Loucy (cell line): Measurements from ENCODE around the gene SRC.

Experiments used
- H2AFZ ChIP-seq: fragments of 200-600 bp; sonication (generic); 2 replicates; pipeline ENCODE4 v1.6.0; 2016; ENCODE audit warnings: antibody characterized with exemption, mild to moderate bottlenecking, low read length, moderate library complexity
- H3F3A ChIP-seq: fragments of 200-600 bp; 2 replicates; pipeline ENCODE4 v1.6.0; 2016; ENCODE audit warnings: antibody characterized with exemption, low read depth, mild to moderate bottlenecking
- H3K27me3 ChIP-seq: fragments of 200-600 bp; sonication (generic); 2 replicates; pipeline ENCODE4 v1.6.1; 2014; ENCODE audit warnings: low read length, mild to moderate bottlenecking; ENCODE audit not compliant: insufficient read depth, poor library complexity, severe bottlenecking
- H3K36me3 ChIP-seq: fragments of 200-600 bp; sonication (generic); 2 replicates; pipeline ENCODE4 v1.6.1; 2016; ENCODE audit warnings: low read length; ENCODE audit not compliant: insufficient read depth
- H3K4me1 ChIP-seq: fragments of 200-600 bp; sonication (generic); 2 replicates; pipeline ENCODE4 v1.5.1; 2014; ENCODE audit warnings: low read length, mild to moderate bottlenecking; ENCODE audit not compliant: insufficient read depth, poor library complexity, severe bottlenecking
- H3K4me2 ChIP-seq: fragments of 200-600 bp; sonication (generic); 2 replicates; pipeline ENCODE4 v1.6.0; 2014; ENCODE audit warnings: antibody characterized with exemption, low read length, low read depth, mild to moderate bottlenecking; ENCODE audit not compliant: poor library complexity, severe bottlenecking
- H3K4me3 ChIP-seq: fragments of 200-600 bp; sonication (generic); 2 replicates; pipeline ENCODE4 v1.5.1; 2014; ENCODE audit warnings: low read length, mild to moderate bottlenecking, mixed read lengths; ENCODE audit not compliant: poor library complexity, severe bottlenecking
- H3K79me2 ChIP-seq: fragments of 200-600 bp; sonication (generic); 2 replicates; pipeline ENCODE4 v1.6.1; 2014; ENCODE audit warnings: low read length; ENCODE audit not compliant: insufficient read depth
- H3K9ac ChIP-seq: fragments of 200-600 bp; sonication (generic); 2 replicates; pipeline ENCODE4 v1.6.0; 2014; ENCODE audit warnings: mild to moderate bottlenecking, low read depth, low read length, moderate library complexity; ENCODE audit not compliant: poor library complexity, severe bottlenecking
- H3K9me2 ChIP-seq: fragments of 200-600 bp; sonication (generic); replicated peaks from 2 replicates; pipeline ENCODE4 v1.6.1; 2016; ENCODE audit warnings: low read depth, low read length, mixed read lengths
- H3K9me3 ChIP-seq: fragments of 200-600 bp; sonication (generic); 2 replicates; pipeline ENCODE4 v1.6.1; 2014; ENCODE audit warnings: mild to moderate bottlenecking, antibody characterized with exemption, low read length, low read depth; ENCODE audit not compliant: insufficient read depth
- H4K20me1 ChIP-seq: fragments of 200-600 bp; sonication (generic); 2 replicates; pipeline ENCODE4 v1.6.0; 2014; ENCODE audit warnings: antibody characterized with exemption, low read length, mild to moderate bottlenecking; ENCODE audit not compliant: insufficient read depth, poor library complexity, severe bottlenecking
- EZH2phosphoT487 ChIP-seq: fragments of 200-600 bp; IDR thresholded peaks from 2 replicates; pipeline ENCODE4 v1.6.1; 2018; ENCODE audit warnings: antibody characterized with exemption, mild to moderate bottlenecking, moderate library complexity, borderline replicate concordance
- TF ChIP-seq, protein P1 (sequence below): fragments of 200-600 bp; sonication (generic); conservative IDR thresholded peaks from 2 replicates; pipeline ENCODE4 v1.5.1; 2014; ENCODE audit warnings: mild to moderate bottlenecking, antibody characterized with exemption, low read length

SRC gene

DNA sequence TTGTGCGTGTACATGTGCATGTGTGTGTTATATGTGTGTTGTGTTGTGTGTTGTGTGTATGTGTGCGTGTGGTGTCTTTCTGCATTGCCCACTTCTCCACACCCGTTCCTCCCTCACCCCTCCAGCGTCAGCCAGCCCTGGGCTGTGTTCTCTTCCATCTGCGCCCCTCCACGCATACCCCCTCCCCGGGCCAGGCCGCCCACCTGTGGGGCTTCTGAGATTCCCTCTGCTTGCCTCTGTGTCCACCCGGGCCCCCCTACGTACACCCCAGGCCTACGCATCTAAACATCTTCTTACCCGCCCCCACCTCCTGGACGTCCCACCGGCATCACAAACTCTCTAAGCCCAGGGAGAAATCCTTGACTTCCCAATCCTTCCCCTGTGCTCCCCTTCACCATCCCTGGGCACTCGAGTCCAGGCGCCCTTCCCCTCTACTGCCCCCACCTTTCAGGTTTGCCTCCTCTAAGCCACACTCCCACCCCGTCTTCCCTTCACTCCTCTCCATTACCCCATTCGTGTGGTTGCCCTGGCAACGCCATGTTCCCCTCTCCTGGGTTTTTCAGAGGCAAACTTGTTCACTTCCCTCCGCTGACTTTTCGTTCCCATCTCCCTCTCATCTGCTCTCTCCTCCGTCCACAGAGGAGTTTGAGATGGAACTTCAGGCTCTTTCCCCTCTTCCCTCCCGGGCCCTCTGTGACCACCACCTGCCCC, 93.4 kb downstream of the SRC start:
- no peak overlapping the region for H2AFZ ChIP-seq
- no peak for TF ChIP-seq EZH2phosphoT487
- TF ChIP-seq, protein P1, sequence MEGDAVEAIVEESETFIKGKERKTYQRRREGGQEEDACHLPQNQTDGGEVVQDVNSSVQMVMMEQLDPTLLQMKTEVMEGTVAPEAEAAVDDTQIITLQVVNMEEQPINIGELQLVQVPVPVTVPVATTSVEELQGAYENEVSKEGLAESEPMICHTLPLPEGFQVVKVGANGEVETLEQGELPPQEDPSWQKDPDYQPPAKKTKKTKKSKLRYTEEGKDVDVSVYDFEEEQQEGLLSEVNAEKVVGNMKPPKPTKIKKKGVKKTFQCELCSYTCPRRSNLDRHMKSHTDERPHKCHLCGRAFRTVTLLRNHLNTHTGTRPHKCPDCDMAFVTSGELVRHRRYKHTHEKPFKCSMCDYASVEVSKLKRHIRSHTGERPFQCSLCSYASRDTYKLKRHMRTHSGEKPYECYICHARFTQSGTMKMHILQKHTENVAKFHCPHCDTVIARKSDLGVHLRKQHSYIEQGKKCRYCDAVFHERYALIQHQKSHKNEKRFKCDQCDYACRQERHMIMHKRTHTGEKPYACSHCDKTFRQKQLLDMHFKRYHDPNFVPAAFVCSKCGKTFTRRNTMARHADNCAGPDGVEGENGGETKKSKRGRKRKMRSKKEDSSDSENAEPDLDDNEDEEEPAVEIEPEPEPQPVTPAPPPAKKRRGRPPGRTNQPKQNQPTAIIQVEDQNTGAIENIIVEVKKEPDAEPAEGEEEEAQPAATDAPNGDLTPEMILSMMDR, result no peak
- H3K9me2 ChIP-seq, result no peaks in the 10 kb centered on the region
- no peak overlapping the region for H3K4me2 ChIP-seq
- no peaks in the 10 kb centered on the region for H3K79me2 ChIP-seq
- no peak overlapping the region for H3K9ac ChIP-seq
- H3K9me3 ChIP-seq, result no peaks in the 10 kb centered on the region
- H4K20me1 ChIP-seq, result no peaks in the 10 kb centered on the region
- H3K4me3 ChIP-seq, result no peak overlapping the region
- H3K27me3 ChIP-seq, result no peaks in the 10 kb centered on the region
- H3K4me1 ChIP-seq, result peaks cover 9% of the 10 kb centered on the region
- H3K36me3 ChIP-seq, result no peaks in the 10 kb centered on the region
- no peaks in the 10 kb centered on the region for H3F3A ChIP-seq

- H2AFZ ChIP-seq, result no peak overlapping the region
- no peak overlapping the region for H3K9ac ChIP-seq
- H3K36me3 ChIP-seq, result no peaks in the 10 kb centered on the region
- H3K4me3 ChIP-seq, result no peak overlapping the region
- no peaks in the 10 kb centered on the region for H3F3A ChIP-seq
- peaks cover 9% of the 10 kb centered on the region for H3K4me1 ChIP-seq
- H3K27me3 ChIP-seq, result no peaks in the 10 kb centered on the region
- TF ChIP-seq EZH2phosphoT487, result no peak
- TF ChIP-seq, protein P1, result no peak
- H4K20me1 ChIP-seq, result no peaks in the 10 kb centered on the region
- H3K4me2 ChIP-seq, result no peak overlapping the region
- H3K9me3 ChIP-seq, result no peaks in the 10 kb centered on the region
- no peaks in the 10 kb centered on the region for H3K79me2 ChIP-seq
- H3K9me2 ChIP-seq, result no peaks in the 10 kb centered on the region
These were observed 95.1 kb downstream of the SRC start for GRCh38 chr20:37441023-37441422.

GRCh38 chr20:37442547-37442946, 96.6 kb downstream of the SRC start:
- no peaks in the 10 kb centered on the region for H3K27me3 ChIP-seq
- H3K79me2 ChIP-seq, result no peaks in the 10 kb centered on the region
- H3K4me3 ChIP-seq, result no peak overlapping the region
- H3K4me2 ChIP-seq, result no peak overlapping the region
- H2AFZ ChIP-seq, result no peak overlapping the region
- H3K9ac ChIP-seq, result no peak overlapping the region
- peaks cover 9% of the 10 kb centered on the region for H3K4me1 ChIP-seq
- no peaks in the 10 kb centered on the region for H3K9me2 ChIP-seq
- no peaks in the 10 kb centered on the region for H4K20me1 ChIP-seq
- no peaks in the 10 kb centered on the region for H3F3A ChIP-seq
- H3K36me3 ChIP-seq, result no peaks in the 10 kb centered on the region
- TF ChIP-seq, protein P1, result no peak
- no peak for TF ChIP-seq EZH2phosphoT487
- no peaks in the 10 kb centered on the region for H3K9me3 ChIP-seq
